ENCODE measurements around the gene TM2D3. TPM values are rescaled to one million over a fixed set of nuclear protein-coding genes. Genes with fewer than 3 reads are reported as not detected.

Gene TM2D3
- total RNA-seq, 1 experiment from 2014 or later: 18.4 TPM

DNA sequence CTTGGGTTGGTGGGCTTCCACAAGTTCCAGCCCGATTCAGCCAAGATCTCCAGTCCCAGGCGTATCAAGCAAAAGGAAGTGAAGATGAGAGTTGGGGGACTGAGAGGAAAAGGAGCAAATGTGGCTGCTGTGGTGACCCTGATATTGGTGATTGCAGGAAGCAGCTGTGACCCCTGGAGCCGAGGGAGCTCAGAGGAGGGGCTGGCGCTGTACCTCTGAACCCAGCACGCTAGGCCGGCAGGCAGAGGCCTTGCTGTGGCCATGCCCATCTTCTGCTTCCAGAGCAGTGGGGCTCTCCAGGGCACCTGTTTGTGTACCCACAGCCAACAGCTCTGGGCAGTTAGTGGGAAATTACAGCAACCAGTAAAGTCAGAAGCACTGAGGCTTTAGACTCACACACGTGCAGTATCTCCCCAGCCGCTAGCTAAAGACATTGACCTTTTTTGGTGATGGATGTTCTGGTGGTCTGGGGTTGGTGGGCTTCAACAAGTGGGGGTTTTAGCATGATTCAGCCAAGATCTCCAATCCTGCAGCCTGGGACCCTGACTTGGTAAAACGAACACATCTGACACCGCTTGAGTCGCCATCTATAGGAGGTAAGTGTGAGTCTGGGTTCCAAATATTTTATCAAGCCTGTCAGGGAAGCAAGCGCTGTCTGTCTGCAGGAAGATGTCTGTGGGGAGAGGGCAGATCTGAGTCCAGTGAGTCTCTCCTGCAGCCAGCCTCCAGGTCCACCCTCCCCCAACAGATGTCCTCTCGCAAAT lies 33.1 kb downstream of the TM2D3 start:
- ATAC-seq (no peak), DNase-seq (no peak)
- H2AFZ ChIP-seq (ENCODE audit: low read length): no peak overlapping the region
- no peaks in the 10 kb centered on the region for H3K9me3 ChIP-seq (ENCODE audit: low read length)
- CTCF ChIA-PET: no interaction called here
- no peak overlapping the region for H3K4me3 ChIP-seq (ENCODE audit: low read length)
- no peaks in the 10 kb centered on the region for H3K9me2 ChIP-seq (replicated peaks; ENCODE audit: low read length)
- no peak overlapping the region for H3K4me2 ChIP-seq (ENCODE audit: low read length)
- H4K20me1 ChIP-seq (ENCODE audit: low read length): no peaks in the 10 kb centered on the region
- peaks cover 12% of the 10 kb centered on the region for H3K4me1 ChIP-seq (ENCODE audit: insufficient read depth, low read length)
- intact Hi-C loops (cut with micrococcal nuclease): no loop called here
- no peaks in the 10 kb centered on the region for H3K36me3 ChIP-seq (ENCODE audit: low read depth, low read length)
- no peaks in the 10 kb centered on the region for H3K79me2 ChIP-seq (ENCODE audit: low read length)
- no peaks in the 10 kb centered on the region for H3K27me3 ChIP-seq (ENCODE audit: low read length)
- no peak overlapping the region for H3K9ac ChIP-seq (ENCODE audit: low read length)
- POLR2A ChIA-PET (ENCODE audit: unreplicated experiment): no interaction called here
- no peak overlapping the region for H3K27ac ChIP-seq (ENCODE audit: low read length)
- TF ChIP-seq CTCF (conservative IDR thresholded peaks at IDR 0.05; ENCODE audit: low read depth, low read length): no peak
- TF ChIP-seq EZH2phosphoT487 (IDR thresholded peaks at IDR 0.05; ENCODE audit: borderline replicate concordance, low read length): no peak
- no peak for TF ChIP-seq EZH2 (IDR thresholded peaks at IDR 0.05; ENCODE audit: low read length, unreplicated experiment)
- no peaks in the 10 kb centered on the region for H3F3A ChIP-seq (ENCODE audit: low read length, unreplicated experiment)
- BruUV-seq (replicated peaks): no TSS peak

GRCh38 chr15:101618076-101618475 lies 34.1 kb downstream of the TM2D3 start:
- H3K9ac ChIP-seq (ENCODE audit: low read length): no peak overlapping the region
- no peak overlapping the region for H3K4me2 ChIP-seq (ENCODE audit: low read length)
- no peaks in the 10 kb centered on the region for H3K36me3 ChIP-seq (ENCODE audit: low read depth, low read length)
- ChIA-PET POLR2A (ENCODE audit: unreplicated experiment) (no interaction called here), CTCF (no interaction called here)
- H3K9me3 ChIP-seq (ENCODE audit: low read length): no peaks in the 10 kb centered on the region
- H3K4me3 ChIP-seq (ENCODE audit: low read length): no peak overlapping the region
- peaks cover 12% of the 10 kb centered on the region for H3K4me1 ChIP-seq (ENCODE audit: insufficient read depth, low read length)
- no peak overlapping the region for H3K27ac ChIP-seq (ENCODE audit: low read length)
- H4K20me1 ChIP-seq (ENCODE audit: low read length): no peaks in the 10 kb centered on the region
- H3K79me2 ChIP-seq (ENCODE audit: low read length): no peaks in the 10 kb centered on the region
- no peaks in the 10 kb centered on the region for H3K27me3 ChIP-seq (ENCODE audit: low read length)
- no peaks in the 10 kb centered on the region for H3K9me2 ChIP-seq (replicated peaks; ENCODE audit: low read length)
- no peak overlapping the region for H2AFZ ChIP-seq (ENCODE audit: low read length)
- no TSS peak for BruUV-seq (replicated peaks)
- intact Hi-C loops (cut with micrococcal nuclease): no loop called here
- ATAC-seq: no peak
- no peak for DNase-seq
- H3F3A ChIP-seq (ENCODE audit: low read length, unreplicated experiment): no peaks in the 10 kb centered on the region
- TF ChIP-seq EZH2 (IDR thresholded peaks at IDR 0.05; ENCODE audit: low read length, unreplicated experiment): no peak
- TF ChIP-seq EZH2phosphoT487 (IDR thresholded peaks at IDR 0.05; ENCODE audit: borderline replicate concordance, low read length): no peak
- no peak for TF ChIP-seq CTCF (conservative IDR thresholded peaks at IDR 0.05; ENCODE audit: low read depth, low read length)

DNA sequence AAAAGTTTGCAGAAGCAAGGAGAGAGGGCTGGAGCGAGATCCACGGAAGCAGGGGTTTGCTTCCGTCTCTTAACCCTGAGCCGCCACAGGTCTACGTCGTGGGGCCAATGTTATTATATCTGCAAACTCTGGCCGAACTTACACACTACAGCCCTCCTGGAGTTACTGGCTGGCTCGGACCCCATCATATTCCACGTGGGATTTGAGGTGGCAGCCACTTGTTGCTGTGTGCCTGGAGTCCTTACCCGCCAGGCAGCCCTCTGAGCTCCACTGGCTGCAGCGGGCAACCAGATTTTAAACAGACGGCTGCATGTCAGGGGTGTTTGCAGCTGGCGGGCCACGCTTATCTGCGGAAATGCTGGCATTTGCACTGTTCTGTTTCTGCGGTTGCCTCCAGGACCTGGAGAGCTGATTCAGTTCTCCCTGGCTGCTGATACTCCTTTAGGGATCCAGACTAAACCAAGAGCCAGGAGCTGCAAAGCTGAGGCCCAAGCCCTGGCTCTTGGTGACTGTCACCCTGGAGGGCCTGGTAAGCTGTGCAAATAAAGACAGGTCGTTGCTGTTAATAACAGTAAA lies 34.7 kb downstream of the TM2D3 start:
- Histone ChIP-seq H3F3A (ENCODE audit: low read length, unreplicated experiment) (no peaks in the 10 kb centered on the region), H3K79me2 (ENCODE audit: low read length) (no peaks in the 10 kb centered on the region), H3K4me3 (ENCODE audit: low read length) (no peak overlapping the region), H3K27ac (ENCODE audit: low read length) (no peak overlapping the region), H2AFZ (ENCODE audit: low read length) (no peak overlapping the region), H3K4me2 (ENCODE audit: low read length) (no peak overlapping the region), H4K20me1 (ENCODE audit: low read length) (no peaks in the 10 kb centered on the region), H3K9me3 (ENCODE audit: low read length) (no peaks in the 10 kb centered on the region), H3K4me1 (ENCODE audit: insufficient read depth, low read length) (peaks cover 12% of the 10 kb centered on the region), H3K9ac (ENCODE audit: low read length) (no peak overlapping the region), H3K27me3 (ENCODE audit: low read length) (no peaks in the 10 kb centered on the region), H3K36me3 (ENCODE audit: low read depth, low read length) (no peaks in the 10 kb centered on the region), H3K9me2 (replicated peaks; ENCODE audit: low read length) (no peaks in the 10 kb centered on the region)
- CTCF ChIA-PET: no interaction called here
- TF ChIP-seq EZH2 (IDR thresholded peaks at IDR 0.05; ENCODE audit: low read length, unreplicated experiment) (no peak), CTCF (conservative IDR thresholded peaks at IDR 0.05; ENCODE audit: low read depth, low read length) (no peak), EZH2phosphoT487 (IDR thresholded peaks at IDR 0.05; ENCODE audit: borderline replicate concordance, low read length) (no peak)
- intact Hi-C loops (cut with micrococcal nuclease): no loop called here
- POLR2A ChIA-PET (ENCODE audit: unreplicated experiment): no interaction called here
- DNase-seq: no peak
- BruUV-seq (replicated peaks): no TSS peak
- no peak for ATAC-seq
